Testis (tissue), 3 donors: ENCODE measurements around the gene CFAP47. TPM values are rescaled to one million over a fixed set of nuclear protein-coding genes. Genes with fewer than 3 reads are reported as not detected.

ENCODE experiments used
- DNase-seq: peaks from one replicate; pipeline ENCODE4 v3.0.0-alpha.2; 2019
- H3K27ac ChIP-seq, 2 donors: fragments of 200-600 bp; sonication (generic); one replicate each; pipeline ENCODE4 v1.5.1; 2019
- H3K27me3 ChIP-seq: fragments of 200-600 bp; sonication (generic); one replicate; pipeline ENCODE4 v1.5.1; 2019
- H3K36me3 ChIP-seq: fragments of 200-600 bp; sonication (generic); one replicate; pipeline ENCODE4 v1.5.1; 2017; ENCODE audit warnings: low read depth; ENCODE audit errors: missing control alignments
- H3K4me1 ChIP-seq: fragments of 200-600 bp; sonication (generic); one replicate; pipeline ENCODE4 v1.5.1; 2019
- H3K4me3 ChIP-seq, 2 donors: fragments of 200-600 bp; sonication (generic); one replicate each; pipeline ENCODE4 v1.5.1; 2017 to 2019
- H3K9me3 ChIP-seq: fragments of 200-600 bp; sonication (generic); one replicate; pipeline ENCODE4 v1.5.1; 2017
- CTCF ChIP-seq, 3 experiments: fragments of 450-650 bp in 2 of 3; fragments of 200-600 bp in 1 of 3; sonication (generic) in 1 of 3; IDR thresholded peaks; one replicate each; pipeline ENCODE4 v1.5.1; 2016 to 2019; ENCODE audit warnings: antibody characterized with exemption in 3 of 3, mild to moderate bottlenecking in 2 of 3, moderate library complexity in 1 of 3
- POLR2A ChIP-seq: fragments of 450-650 bp; IDR thresholded peaks from one replicate; pipeline ENCODE4 v1.6.1; 2017; ENCODE audit warnings: antibody characterized with exemption, mild to moderate bottlenecking, moderate library complexity
- WGBS, 2 donors: methylation state at CpG; one replicate each; pipeline ENCODE4 v1.1.5; 2018; 5-methylcytosine and 5-hydroxymethylcytosine counted together
- intact Hi-C: fragments of 100-400 bp; cut with DNase I; formaldehyde crosslinking; loops from one replicate; pipeline ENCODE4 v1.15.1; 2023; ENCODE audit warnings: low total_unique reads
- polyA plus RNA-seq: library from polyadenylated mRNA; stranded (reverse); fragments of 350-450 nt; fragmentation: Illumina TruSeq; extraction: RNeasy Lipid Tissue Mini Kit (QIAGEN cat#74804); gene quantifications from one replicate; pipeline ENCODE4 v1.2.3, GENCODE V29; 2014; ENCODE audit warnings: low read depth, low replicate concordance; ENCODE audit not compliant: insufficient read depth
- total RNA-seq, 2 donors: library from RNA; depleted of rRNA; stranded (reverse); fragments of >200 nt; gene quantifications; one replicate each; pipeline ENCODE4 v1.2.3, GENCODE V29; 2016

Gene CFAP47
- total and polyA plus RNA-seq, 3 donors from 2014 or later, result 2.9 to 5.4 (median 3.2) TPM

GRCh38 chrX:36407836-36408235 is 488.3 kb downstream of the CFAP47 start:
- no peak overlapping the region for H3K4me3 ChIP-seq
- H3K9me3 ChIP-seq, result no peaks in the 10 kb centered on the region
- TF ChIP-seq POLR2A (no peak), CTCF (IDR thresholded peaks at IDR 0.05) (no peak)
- no peaks in the 10 kb centered on the region for H3K27me3 ChIP-seq
- no peak overlapping the region for H3K27ac ChIP-seq
- no peak for DNase-seq
- WGBS, 2 donors, result 67 to 82% methylated on average over 8 of the region's 8 CpGs
- H3K36me3 ChIP-seq, result no peaks in the 10 kb centered on the region
- no peaks in the 10 kb centered on the region for H3K4me1 ChIP-seq
- intact Hi-C loops, result no loop called here

GRCh38 chrX:36414056-36414455 is 494.5 kb downstream of the CFAP47 start:
- Histone ChIP-seq H3K27ac (no peak overlapping the region), H3K36me3 (no peaks in the 10 kb centered on the region), H3K4me1 (no peaks in the 10 kb centered on the region), H3K27me3 (no peaks in the 10 kb centered on the region), H3K4me3 (no peak overlapping the region), H3K9me3 (no peaks in the 10 kb centered on the region)
- WGBS, 2 donors, result 93% methylated on average over 2 of the region's 2 CpGs; no CpG with 5 or more reads in 1 of the 2 donors
- intact Hi-C loops, result no loop called here
- no peak for TF ChIP-seq POLR2A
- TF ChIP-seq CTCF (IDR thresholded peaks at IDR 0.05), result no peak
- no peak for DNase-seq

- H3K27me3 ChIP-seq, result no peaks in the 10 kb centered on the region
- no peak overlapping the region for H3K4me3 ChIP-seq
- no peak for DNase-seq
- no peak overlapping the region for H3K27ac ChIP-seq
- no peaks in the 10 kb centered on the region for H3K36me3 ChIP-seq
- no peak for TF ChIP-seq CTCF (IDR thresholded peaks at IDR 0.05)
- no peak for TF ChIP-seq POLR2A
- no peaks in the 10 kb centered on the region for H3K4me1 ChIP-seq
- 100% methylated on average over 1 of the region's 1 CpG; no CpG with 5 or more reads in 1 of the 2 donors for WGBS, 2 donors
- intact Hi-C loops, result no loop called here
- H3K9me3 ChIP-seq, result no peaks in the 10 kb centered on the region
These were observed 502.8 kb downstream of the CFAP47 start for GRCh38 chrX:36422368-36422767.

- TF ChIP-seq POLR2A (no peak), CTCF (IDR thresholded peaks at IDR 0.05) (no peak)
- Histone ChIP-seq H3K4me1 (no peaks in the 10 kb centered on the region), H3K36me3 (no peaks in the 10 kb centered on the region), H3K27me3 (no peaks in the 10 kb centered on the region), H3K27ac (no peak overlapping the region), H3K9me3 (no peaks in the 10 kb centered on the region), H3K4me3 (no peak overlapping the region)
- WGBS, 2 donors, result 46 to 60% methylated on average over 3 of the region's 3 CpGs
- no peak for DNase-seq
- intact Hi-C loops, result no loop called here
These were observed 512.3 kb downstream of the CFAP47 start for GRCh38 chrX:36431819-36432218.

GRCh38 chrX:36434522-36434921 is 515.0 kb downstream of the CFAP47 start:
- 90 to 100% methylated on average over 1 of the region's 1 CpG for WGBS, 2 donors
- intact Hi-C loops, result no loop called here
- H3K36me3 ChIP-seq, result no peaks in the 10 kb centered on the region
- H3K4me1 ChIP-seq, result no peaks in the 10 kb centered on the region
- H3K27ac ChIP-seq, result no peak overlapping the region
- no peak overlapping the region for H3K4me3 ChIP-seq
- TF ChIP-seq CTCF (IDR thresholded peaks at IDR 0.05), result no peak
- no peak for TF ChIP-seq POLR2A
- no peak for DNase-seq
- no peaks in the 10 kb centered on the region for H3K27me3 ChIP-seq
- H3K9me3 ChIP-seq, result no peaks in the 10 kb centered on the region
